Fibroblast of peridontal ligament (primary cell): ENCODE data around the gene SMAP2.

ENCODE experiments used
- DNase-seq: peaks from one replicate; pipeline ENCODE4 v3.0.0-alpha.2; 2010; ENCODE audit errors: extremely low read depth

The SMAP2 gene

DNA sequence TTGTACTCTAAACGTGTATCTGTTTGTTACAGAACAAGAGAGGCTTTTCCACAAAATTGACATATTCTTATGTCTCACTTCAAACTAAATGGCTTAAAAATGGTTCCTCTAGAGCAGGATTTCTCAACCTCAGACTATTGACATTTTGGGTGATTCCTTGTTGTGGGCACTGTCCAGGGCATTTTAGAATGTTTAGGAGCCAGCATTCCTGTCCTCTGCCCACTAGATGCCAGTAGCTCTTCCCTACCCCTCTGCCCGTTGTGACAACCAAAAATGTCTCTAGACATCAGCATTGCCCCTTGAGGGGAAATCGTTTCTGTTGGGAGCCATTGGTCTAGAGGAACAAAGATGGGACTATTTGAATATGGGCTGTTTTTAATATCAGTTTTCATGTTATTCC lies 17.3 kb downstream of the SMAP2 start:
- no peak for DNase-seq

DNA sequence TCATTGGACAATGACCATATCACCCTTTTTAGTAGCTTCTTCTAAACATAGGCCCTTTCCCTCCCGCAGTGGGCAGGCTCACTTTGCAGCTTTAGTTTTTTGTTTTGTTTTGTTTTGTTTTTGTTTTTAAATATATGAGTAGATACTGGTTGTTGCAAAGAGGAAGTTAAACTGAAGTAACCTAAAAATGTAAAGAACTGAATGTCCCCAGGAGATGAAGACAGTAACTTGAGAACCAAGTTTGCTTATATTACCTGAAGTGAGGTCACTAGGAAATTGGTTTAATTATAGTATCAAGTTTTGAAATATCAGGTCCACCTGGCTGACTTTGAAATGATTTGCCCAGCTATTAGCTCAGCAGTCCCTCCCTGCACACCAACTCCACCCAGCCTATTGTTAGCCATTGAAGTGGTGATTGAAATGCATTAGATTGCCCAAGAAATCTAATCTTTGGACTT lies 18.2 kb downstream of the SMAP2 start:
- DNase-seq = no peak

DNA sequence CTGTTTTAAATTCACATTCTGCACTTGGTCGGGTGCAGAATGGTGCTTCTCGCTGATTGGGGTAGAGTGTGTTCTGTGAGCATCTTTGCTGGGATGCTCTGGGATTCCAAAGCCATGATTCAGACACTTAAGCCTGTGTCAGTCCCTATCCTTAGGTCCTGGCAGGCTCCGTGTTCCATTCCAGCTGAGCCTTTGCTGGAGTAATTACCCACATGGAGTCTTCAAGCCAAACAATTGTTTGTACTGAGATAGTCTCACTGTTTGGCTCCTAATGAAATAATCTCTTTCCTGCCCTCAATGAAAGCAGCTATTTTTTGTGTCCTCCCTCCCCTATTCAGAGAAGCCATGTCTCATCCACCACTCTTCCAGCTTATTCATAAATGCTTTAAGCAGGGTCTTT lies 18.7 kb downstream of the SMAP2 start:
- DNase-seq = peak; percentile 92

DNA sequence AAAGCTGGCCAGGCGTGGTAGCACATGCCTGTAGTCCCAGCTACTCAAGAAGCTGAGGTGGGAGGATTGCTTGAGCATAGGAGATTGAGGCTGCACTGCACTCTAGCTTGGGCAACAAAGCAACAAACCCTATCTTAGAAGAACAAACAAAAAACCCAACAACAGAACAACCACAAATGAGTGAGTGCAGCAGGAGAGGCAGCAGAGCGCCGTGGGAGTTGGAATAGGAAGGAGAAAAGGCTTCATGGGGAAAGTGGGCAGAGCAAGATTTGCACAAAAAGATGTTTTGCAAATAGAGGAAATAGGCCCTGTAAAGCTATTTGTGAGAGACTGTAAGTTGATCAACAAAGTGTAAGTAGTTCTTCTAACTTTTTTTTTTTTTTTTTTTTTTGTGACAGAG lies 19.6 kb downstream of the SMAP2 start:
- no peak for DNase-seq

DNA sequence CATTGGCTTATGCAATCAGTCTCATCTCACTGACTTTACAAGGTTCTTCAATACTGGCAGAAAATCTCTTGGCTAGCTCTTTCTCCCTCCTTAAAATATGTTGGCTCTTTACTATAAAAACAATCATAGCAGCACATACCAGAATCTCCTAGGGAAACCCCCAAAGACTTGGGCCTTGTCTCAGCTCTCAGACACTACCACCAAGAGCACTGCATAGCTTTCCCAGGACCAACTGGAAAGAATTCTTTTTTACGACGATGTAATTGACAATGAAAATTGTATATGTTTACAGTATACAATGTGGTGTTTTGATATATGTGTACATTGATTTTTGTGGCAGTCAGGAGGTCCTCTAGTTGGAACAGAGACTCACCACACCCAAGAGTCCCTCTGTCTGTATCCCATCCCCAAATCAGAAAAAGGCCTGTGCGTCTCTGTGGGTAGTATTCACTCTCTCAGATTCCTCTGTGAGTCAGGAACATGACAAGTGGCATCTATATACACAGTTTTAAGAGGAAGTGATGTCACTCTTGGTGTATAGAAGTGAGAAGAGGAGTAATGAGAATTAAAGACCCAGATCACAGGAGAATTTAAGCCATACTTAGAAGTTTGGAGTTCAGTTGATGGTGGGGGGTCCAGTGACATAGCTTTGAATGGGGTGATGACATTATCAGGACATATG lies 21.1 kb downstream of the SMAP2 start:
- peak; percentile 84 for DNase-seq

DNA sequence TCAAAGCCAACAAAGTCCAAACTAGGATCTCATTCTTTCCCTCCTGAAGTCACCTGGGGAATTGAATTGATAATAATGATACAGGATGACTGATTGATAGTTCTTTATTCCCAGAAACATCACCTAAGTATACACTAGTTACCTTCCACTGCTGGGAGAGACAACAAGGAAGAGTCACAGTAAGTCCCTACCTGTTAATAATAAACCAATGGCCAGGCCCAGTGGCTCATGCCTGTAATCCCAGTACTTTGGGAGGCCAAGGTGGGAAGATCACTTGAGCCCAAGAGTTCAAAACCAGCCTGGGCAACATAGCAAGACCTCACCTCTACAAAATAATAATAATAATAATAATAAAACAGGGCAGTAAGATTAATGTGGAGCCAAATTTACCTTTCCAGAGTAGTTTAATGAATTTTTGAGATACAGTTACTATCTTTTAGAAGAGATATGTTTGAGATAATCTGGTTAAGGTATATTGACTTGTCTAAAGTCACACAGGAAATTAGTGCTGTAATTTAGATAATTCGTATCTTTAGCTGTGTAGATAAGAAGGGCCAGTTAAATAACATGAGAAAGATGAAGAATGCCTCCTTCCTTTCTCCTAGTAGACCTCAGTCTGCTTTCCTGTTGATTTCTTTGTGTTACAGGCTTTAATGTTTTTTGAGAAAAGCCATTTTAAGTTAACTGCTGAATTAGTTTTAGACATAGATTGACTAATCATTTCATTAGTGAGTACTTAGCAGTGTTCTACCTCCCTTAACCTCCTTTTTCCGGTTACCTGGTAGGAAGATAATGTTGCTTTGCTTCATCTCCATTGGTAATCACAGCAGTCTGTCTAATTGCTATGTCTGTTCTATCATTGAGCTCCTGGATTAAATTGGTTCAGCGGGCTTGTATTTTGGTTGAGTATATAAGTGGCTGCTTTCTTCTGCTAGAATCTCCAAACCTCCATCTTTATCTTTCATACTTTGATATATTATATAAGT lies 22.0 kb downstream of the SMAP2 start:
- no peak for DNase-seq

DNA sequence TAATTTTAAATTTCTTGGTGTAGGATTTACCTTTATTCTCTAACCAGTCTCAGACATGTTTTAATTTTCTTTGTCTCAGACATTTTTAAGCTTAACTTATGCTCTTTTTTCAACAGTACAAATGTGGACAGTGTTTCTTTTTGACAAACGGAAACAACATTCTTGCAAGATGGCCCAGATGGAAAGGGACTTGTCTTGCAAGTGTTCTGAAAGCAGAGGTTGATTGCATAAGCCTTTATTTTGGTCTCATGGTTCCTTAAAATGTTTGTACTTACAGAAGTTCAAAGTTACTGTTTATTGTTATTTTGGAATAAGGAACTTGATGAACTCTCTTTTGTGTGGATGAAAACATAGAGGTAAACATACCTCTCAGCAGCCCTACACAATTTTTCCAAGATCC lies 22.9 kb downstream of the SMAP2 start:
- DNase-seq = no peak

DNA sequence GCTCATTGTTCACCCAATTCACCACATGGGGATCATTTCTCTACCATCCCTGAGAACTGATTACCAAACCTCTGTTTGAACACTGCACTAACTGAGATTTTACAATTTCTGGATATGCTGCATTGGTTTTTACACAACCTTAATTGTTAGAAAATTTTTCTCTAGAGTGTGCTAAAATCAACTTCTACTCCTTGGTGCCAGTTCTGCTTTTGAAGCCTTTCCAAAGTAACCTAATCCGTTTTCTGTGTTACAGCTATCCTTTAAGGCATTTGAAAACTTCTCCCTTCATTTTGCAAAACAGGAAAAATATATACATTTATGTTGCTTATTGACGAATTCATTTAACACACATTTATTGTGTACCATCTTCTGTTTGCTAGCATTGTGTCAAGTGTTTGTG lies 23.7 kb downstream of the SMAP2 start:
- no peak for DNase-seq

DNA sequence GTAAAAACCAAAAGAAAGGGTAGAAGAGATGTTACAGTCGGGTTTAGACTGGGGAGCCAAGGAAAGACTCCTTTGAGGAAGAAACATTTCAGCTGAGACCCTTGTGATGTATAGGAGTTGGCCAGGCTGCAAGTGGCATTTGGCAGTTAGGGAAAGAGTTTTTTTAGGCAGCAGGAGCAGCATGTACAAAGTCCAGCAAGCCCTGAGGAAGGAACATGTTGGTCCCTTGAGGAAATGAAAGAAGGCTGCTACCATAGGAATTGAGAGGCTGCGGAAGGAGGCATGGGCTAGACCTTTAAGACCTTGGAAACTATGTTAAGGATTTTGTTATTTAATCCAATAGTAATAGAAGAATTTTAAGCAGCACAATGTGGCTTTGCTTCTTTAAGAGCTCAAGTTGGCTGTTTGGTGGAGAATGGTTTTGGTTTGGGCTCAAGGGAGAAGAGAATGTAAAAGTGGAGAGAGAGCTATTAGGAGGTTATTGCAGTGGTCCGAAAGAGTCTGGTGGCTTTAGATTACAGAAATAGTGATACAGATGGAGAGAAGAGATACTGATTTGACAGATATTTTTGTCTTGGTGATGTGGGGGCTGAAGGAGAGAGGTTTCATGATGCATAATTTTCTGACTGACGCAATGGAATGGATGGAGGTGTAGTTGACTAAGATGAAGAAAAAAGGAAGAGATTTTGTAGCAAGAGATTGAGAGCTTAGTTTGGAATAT lies 26.6 kb downstream of the SMAP2 start:
- peak; percentile 33 for DNase-seq

DNA sequence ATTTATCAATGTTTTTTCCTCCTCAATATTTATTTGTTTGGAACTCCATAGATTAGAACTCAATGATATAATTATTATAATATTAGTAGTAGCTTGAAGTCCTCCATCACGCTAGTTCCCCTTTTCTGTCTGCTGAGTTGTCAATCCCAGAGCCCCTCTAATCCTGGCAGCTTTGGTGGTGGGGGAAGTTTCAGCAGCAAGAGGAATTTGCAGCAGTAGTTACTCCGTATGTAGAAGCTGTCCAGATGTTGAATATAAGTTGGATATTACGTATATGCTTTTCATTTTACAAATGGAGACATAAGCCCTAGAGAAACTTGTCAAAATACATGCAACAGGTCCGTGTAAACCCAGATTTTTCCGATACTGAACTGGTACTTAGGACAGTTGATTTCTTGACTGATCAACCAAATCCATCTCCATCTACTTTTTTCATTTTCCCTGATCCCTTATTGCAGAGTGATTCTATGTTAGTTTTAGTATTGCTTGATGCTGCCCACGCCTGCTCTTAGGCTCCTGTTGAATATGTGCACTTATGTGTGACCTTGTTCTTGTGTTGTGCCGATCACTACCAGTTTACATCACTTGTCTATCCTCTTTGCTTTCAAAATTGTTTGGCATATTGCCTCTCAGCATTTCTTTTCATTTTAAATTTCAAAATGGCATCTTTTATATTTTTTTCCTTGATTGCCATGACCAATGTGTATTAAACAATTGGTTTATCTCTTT lies 28.1 kb downstream of the SMAP2 start:
- no peak for DNase-seq

DNA sequence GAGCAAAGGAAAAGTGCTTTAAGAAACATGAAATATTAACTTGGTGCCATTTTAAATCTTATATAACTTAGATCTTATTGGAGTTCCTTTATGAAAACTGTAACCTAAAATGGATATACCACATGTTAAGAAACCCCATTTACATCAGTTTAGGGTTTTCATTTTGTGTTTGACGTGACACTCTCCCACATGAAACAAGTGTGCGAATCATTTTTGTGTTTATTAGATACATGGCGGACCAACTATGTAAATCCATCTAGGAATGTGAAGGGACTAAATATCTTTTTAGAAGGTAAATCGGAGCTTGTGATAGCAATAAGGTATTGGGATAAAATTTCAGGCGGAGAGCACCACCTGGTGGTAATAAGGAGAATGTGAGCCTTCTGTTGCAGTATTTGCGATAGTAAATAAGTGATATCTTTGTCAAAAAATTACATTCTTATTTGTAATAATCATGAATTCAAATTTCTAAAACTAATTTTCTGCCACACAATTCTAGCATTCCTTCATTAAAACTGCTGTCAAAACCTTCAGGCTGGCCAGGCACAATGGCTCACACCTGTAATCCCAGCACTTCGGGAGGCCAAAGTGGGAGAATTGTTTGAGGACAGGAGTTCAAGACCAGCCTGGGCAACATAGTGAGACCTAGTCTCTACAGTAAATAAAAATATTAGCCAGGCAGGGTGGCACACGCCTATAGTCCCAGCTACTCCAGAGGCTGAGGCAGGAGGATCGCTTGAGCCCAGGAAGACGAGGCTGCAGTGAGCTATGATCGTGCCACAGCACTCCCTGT lies 31.3 kb downstream of the SMAP2 start:
- DNase-seq = peak; percentile 85

DNA sequence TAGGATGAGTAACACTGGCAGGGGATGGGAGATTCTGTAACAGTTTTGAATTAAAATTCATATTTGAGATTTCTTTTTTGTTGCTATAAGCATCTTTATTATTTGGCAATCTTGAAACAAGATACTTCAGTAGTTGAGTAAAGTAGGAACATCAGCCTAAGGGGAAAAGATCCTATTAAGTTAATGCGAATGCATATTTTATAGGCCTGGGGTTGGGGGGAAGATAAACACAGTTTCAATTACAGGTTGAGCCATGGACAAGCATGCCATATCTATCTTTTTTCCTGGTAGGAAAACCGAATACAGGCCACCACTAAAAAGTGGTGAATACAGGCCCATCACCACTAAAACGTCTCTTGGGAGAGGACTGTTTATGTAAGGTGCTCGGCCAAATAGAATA lies 32.3 kb downstream of the SMAP2 start:
- DNase-seq = no peak

DNA sequence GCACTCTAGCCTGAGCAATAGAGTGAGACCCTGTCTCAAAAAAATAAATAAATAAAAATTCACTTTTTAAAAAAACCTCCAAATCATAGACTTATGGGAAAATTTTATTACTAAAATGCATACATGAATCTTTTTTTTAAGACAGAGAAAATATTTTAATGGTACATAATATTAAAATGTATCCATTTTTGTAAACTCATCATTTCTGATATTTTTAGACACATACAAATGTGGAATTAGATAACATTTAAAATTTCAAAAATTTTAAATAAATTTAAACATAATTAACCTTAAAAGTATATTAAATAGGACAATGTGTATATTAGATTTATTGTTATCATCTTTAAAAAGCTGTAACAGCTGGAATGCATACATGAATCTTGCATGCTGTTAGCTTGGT lies 33.9 kb downstream of the SMAP2 start:
- no peak for DNase-seq

DNA sequence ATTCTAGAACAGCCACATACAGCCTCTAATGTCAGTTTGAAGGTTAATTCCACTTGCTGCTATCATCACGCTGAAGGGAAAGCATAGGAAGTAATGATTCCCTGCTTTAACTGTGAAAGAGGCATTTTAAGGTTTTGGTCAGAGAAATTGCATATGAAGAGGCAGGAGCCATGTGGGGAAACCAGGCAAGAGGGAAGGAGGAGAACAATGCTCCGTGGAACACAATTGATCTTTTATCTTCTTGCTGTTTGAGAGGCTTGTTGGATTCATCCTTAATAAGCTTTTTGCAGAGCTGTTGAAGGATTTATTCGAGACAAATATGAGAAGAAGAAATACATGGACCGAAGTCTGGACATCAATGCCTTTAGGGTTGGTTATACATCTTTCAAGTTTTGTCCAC lies 35.9 kb downstream of the SMAP2 start:
- no peak for DNase-seq

DNA sequence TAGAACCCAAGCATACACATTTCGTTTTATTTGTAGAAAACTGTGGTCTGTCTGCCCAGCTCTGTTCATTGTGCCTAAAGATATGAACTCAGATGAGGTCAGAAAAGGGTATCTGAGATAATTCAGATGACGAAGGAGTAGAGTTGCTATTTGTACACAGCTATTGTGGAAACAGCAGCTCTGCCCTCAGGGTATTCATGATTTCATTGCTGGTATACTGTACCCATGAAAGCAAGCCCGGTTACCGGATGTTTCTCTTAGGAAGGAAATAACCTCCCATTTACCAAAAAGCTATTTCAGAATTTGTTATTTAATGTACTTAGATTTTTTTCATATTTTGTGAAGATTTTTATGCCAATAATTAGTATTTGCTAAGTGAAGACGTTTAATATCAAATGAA lies 37.8 kb downstream of the SMAP2 start:
- DNase-seq = no peak

DNA sequence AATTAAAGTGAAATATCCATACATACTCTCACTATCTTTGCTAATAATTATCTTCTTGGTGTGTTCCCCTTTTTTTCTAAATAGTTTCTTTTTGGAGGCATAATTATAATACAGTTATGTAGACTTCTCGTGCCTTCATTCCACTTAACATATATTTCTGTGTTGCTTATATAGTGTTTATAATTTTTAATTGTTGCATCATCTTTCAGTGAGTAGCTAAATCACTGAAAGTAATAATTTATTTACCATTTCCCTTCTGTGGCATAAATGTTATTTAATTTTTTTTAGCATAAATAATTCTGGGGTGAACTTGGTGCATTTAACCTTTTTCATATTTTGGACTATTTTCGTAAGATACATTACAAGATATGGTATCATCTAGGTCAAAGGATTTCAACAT lies 38.3 kb downstream of the SMAP2 start:
- DNase-seq = no peak

DNA sequence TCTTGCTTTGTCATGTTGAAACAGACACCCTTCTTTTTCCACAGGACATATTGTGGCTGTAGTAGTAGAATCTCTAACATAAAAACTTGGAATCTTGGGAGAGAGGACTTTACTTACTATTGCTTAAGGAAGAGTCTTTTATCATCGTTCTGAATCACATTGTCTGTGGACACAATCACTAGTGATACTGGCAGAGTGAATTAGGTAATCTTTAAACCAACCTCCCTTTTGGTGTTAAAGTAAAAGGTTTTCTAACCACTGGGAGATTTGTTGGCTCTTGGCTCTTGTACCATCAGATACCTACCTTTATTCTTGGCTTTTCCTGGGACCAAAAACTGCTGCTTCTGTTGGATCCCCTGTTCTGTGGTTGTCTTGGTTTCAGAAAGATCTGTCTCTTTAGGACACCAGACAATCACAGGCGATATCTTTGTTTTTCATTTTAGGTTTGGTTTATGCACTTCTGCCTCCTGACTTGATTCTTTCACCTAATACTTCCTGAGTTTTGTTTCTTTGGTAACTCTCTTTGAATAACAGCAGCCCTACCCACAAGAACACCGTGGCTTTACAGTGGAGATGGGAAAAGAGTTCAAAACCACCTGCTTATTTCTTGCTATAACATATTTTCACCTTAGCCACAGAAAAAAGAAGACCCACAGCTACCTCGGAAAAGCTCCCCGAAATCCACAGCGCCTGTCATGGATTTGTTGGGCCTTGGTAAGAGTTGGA lies 40.2 kb downstream of the SMAP2 start:
- DNase-seq = no peak

DNA sequence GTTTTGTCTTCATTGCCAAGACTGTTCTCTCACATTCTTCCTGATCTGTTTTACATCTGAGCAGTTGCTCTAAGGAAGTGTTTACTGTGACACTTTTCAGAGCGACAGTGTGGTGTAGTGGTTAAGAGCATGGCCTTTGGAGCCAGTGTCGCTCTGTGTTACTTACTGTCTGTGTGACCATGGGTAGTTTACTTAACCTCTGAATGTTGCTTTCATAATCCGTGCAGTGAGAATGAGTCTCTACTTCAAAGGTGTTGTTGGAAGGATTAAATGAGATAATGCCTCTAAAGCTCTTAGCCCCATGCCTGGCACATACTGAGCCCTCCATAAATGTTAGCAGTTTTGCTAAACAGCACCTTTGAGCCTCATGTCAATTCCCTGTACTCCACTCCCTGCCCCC lies 40.8 kb downstream of the SMAP2 start:
- DNase-seq = no peak

DNA sequence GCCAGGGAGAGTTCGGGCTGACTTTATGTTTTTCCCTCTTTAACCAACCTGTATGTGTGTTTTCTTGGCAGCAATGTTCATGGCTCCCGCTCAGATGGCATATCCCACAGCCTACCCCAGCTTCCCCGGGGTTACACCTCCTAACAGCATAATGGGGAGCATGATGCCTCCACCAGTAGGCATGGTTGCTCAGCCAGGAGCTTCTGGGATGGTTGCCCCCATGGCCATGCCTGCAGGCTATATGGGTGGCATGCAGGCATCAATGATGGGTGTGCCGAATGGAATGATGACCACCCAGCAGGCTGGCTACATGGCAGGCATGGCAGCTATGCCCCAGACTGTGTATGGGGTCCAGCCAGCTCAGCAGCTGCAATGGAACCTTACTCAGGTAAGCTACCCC lies 43.2 kb downstream of the SMAP2 start:
- no peak for DNase-seq
